ENCODE results near the gene ZNF800. TPM values are rescaled to one million over a fixed set of nuclear protein-coding genes. Genes with fewer than 3 reads are reported as not detected.

ZNF800 gene
- total and polyA plus RNA-seq, 2 of the 8 experiments (the other 6 are each of a cell fraction or from before 2014, with no cell fraction given) = 1.0 to 6.5 TPM

GRCh38 chr7:127411176-127411575 is 18.7 kb upstream of the ZNF800 start:
- no peaks in the 10 kb centered on the region for H3K79me1 ChIP-seq (ENCODE audit: low read depth, low read length)
- H2AK5ac ChIP-seq (ENCODE audit: low read depth, low read length) = no peak overlapping the region
- no peak overlapping the region for H2BK12ac ChIP-seq (ENCODE audit: low read depth, low read length)
- no peak overlapping the region for H2BK20ac ChIP-seq (ENCODE audit: low read length)
- no peak overlapping the region for H4K8ac ChIP-seq (ENCODE audit: extremely low read depth, insufficient read depth, low read length)
- no peak overlapping the region for H2BK5ac ChIP-seq (ENCODE audit: low read depth, low read length)
- no peaks in the 10 kb centered on the region for H3K36me3 ChIP-seq (ENCODE audit: control insufficient read depth in 2 of 4, insufficient read depth in 4 of 4, low read length in 3 of 4)
- H3K4me3 ChIP-seq (ENCODE audit: extremely low read depth in 1 of 4, insufficient read depth in 2 of 4, low read depth in 3 of 4, low read length in 4 of 4) = no peak overlapping the region
- no peaks in the 10 kb centered on the region for H3K79me2 ChIP-seq (ENCODE audit: control insufficient read depth in 1 of 2, insufficient read depth in 2 of 2, low read length in 2 of 2)
- H3K23me2 ChIP-seq (ENCODE audit: low read depth, low read length) = no peaks in the 10 kb centered on the region
- H3K27me3 ChIP-seq (replicated peaks in 1 of 4; ENCODE audit: control insufficient read depth in 3 of 4, extremely low read depth in 1 of 4, insufficient read depth in 3 of 4, low read length in 3 of 4) = no peaks in the 10 kb centered on the region
- H2AFZ ChIP-seq (ENCODE audit: low read length) = no peak overlapping the region
- no peak overlapping the region for H2BK120ac ChIP-seq (replicated peaks; ENCODE audit: low read depth, low read length)
- POLR2A ChIA-PET (ENCODE audit: partially characterized antibody) = no interaction called here
- H3K27ac ChIP-seq (ENCODE audit: low read depth, low read length) = no peak overlapping the region
- no peak overlapping the region for H3K14ac ChIP-seq (ENCODE audit: insufficient read length)
- no peaks in the 10 kb centered on the region for H4K20me1 ChIP-seq (replicated peaks in 1 of 2; ENCODE audit: control insufficient read depth in 1 of 2, insufficient read depth in 2 of 2, low read length in 2 of 2)
- no peak overlapping the region for H3K4ac ChIP-seq (replicated peaks; ENCODE audit: insufficient read length, low read depth, low read length)
- no peak overlapping the region for H3K23ac ChIP-seq (ENCODE audit: insufficient read length)
- no peak overlapping the region for H3K9ac ChIP-seq (replicated peaks in 1 of 4; ENCODE audit: extremely low read depth in 1 of 4, low read depth in 3 of 4, low read length in 3 of 4)
- H3K56ac ChIP-seq (replicated peaks; ENCODE audit: insufficient read length, low read depth, low read length) = no peak overlapping the region
- no peak for FAIRE-seq
- no peak overlapping the region for H3K18ac ChIP-seq (ENCODE audit: extremely low read depth, low read length)
- no peak for DNase-seq (ENCODE audit: low read depth in 1 of 2, low spot score in 2 of 2)
- no peak overlapping the region for H4K91ac ChIP-seq (replicated peaks; ENCODE audit: insufficient read length, low read length)
- no peak overlapping the region for H2BK15ac ChIP-seq (ENCODE audit: low read length)
- H4K5ac ChIP-seq (ENCODE audit: insufficient read length, low read depth, low read length) = no peak overlapping the region
- CTCF ChIA-PET (ENCODE audit: partially characterized antibody) = interaction anchor here (0.6 kb wide), 1 partner anchor 568 kb away, joined by 3 read pairs; no protein-coding TSS in a partner anchor
- H3K4me1 ChIP-seq (replicated peaks in 1 of 4; ENCODE audit: control insufficient read depth in 3 of 4, insufficient read depth in 4 of 4, low read length in 3 of 4) = no peaks in the 10 kb centered on the region
- no peak overlapping the region for H3K4me2 ChIP-seq (ENCODE audit: insufficient read depth in 1 of 2, low read depth in 2 of 2, low read length in 2 of 2)
- H3K9me3 ChIP-seq (ENCODE audit: insufficient read depth in 2 of 2, low read depth in 1 of 2, low read length in 1 of 2) = no peaks in the 10 kb centered on the region
- TF ChIP-seq KDM4A (IDR thresholded peaks at IDR 0.05; ENCODE audit: low read depth, low read length, severe bottlenecking) (no peak), SUZ12 (IDR thresholded peaks at IDR 0.05; ENCODE audit: low read length) (no peak), NANOG (IDR thresholded peaks at IDR 0.05; ENCODE audit: insufficient read depth, low read depth, low read length, poor library complexity, severe bottlenecking) (no peak), RXRA (IDR thresholded peaks at IDR 0.05; ENCODE audit: insufficient read depth, low read depth, low read length) (no peak), MAFK (IDR thresholded peaks at IDR 0.05; ENCODE audit: low read depth, low read length) (no peak), BACH1 (IDR thresholded peaks at IDR 0.05; ENCODE audit: low read length) (no peak), BCL11A (IDR thresholded peaks at IDR 0.05; ENCODE audit: low read depth in 2 of 2, low read length in 2 of 2) (no peak), YY1 (IDR thresholded peaks at IDR 0.05; ENCODE audit: low read depth, low read length) (no peak), SP1 (IDR thresholded peaks at IDR 0.05; ENCODE audit: low read depth, low read length) (no peak), HDAC2 (IDR thresholded peaks at IDR 0.05; ENCODE audit: borderline replicate concordance in 1 of 2, low read depth in 2 of 2, low read length in 2 of 2) (no peak), POU5F1 (IDR thresholded peaks at IDR 0.05; ENCODE audit: low read depth, low read length) (no peak), SIX5 (IDR thresholded peaks at IDR 0.05; ENCODE audit: low read depth, low read length) (no peak), HDAC6 (IDR thresholded peaks at IDR 0.05; ENCODE audit: low read depth, low read length) (no peak), SAP30 (IDR thresholded peaks at IDR 0.05; ENCODE audit: insufficient read depth, insufficient replicate concordance, low read length) (no peak), TAF1 (IDR thresholded peaks at IDR 0.05; ENCODE audit: low read depth, low read length) (no peak), CBX5 (IDR thresholded peaks at IDR 0.05; ENCODE audit: low read depth, low read length) (no peak), GTF2F1 (IDR thresholded peaks at IDR 0.05; ENCODE audit: borderline replicate concordance, low read depth, low read length) (no peak)
